Right renal pelvis (tissue), 4 donors: Measurements from ENCODE around the gene EZH2. TPM values are rescaled to one million over a fixed set of nuclear protein-coding genes. Genes with fewer than 3 reads are reported as not detected.

Source experiments
- DNase-seq, 4 donors: peaks; one replicate each; pipeline ENCODE4 v3.0.0-alpha.2; 2013; ENCODE audit warnings: low read depth in 4 of 4, low spot score in 3 of 4, missing footprints in 1 of 4
- polyA plus RNA-seq, 4 donors: library from polyadenylated mRNA; unstranded; fragments of 120-200 nt; gene quantifications; one replicate each; pipeline ENCODE4 v1.2.1, GENCODE V29; 2013; ENCODE audit not compliant: insufficient read length in 4 of 4

The EZH2 gene
- polyA plus RNA-seq: 10 to 100 TPM; 34.7 to 39.5 (median 37.6) TPM

- peak in 1 of 4 donors; percentile 10 for DNase-seq
These were observed at the start of gene EZH2 for GRCh38 chr7:148884049-148884298. TSS of gene EZH2 (minus strand) at chr7:148884291. CDS start at chr7:148847298, 36,993 bp downstream.

- no peak for DNase-seq
These were observed 47.4 kb upstream of the EZH2 start for GRCh38 chr7:148931470-148931869.

DNA sequence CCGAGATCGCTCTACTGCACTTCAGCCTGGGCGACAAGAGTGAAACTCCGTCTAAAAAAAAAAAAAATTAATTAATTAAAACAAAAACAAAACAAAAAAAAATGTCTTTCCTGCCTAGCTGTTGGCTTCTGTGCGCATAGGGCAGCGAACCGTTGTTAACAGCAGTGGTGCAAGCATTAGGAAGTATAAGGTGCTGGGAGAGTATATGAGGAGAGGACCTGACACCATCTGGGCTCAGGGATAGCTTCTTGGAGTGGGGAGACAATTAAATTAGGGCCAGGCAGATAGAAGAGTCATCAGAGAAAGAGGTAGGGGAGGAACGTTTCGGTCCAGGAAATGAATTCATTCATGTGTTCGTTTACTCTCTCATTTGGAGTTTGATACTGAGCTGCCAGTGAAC lies 46.2 kb upstream of the EZH2 start:
- DNase-seq: no peak

DNA sequence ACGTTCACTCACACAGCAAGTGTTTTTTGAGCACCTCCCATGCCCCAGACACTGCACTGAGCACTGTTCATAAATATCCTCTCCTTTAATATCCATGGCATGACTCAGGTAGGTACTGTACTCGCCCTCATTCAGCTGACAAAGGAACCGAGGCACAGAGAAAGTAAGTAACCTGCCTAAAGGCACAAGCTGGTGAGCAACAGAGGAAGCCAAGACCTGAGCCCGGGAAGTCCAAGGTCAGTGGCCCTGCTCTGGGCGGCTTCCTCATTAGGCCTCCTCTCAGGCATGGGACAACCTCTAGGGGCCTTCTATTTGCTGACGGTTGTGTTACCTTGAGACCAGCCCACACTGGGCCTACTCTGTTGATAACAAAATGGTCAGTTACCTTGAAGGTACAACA lies 45.1 kb upstream of the EZH2 start:
- DNase-seq: no peak

- DNase-seq: no peak
These were observed 43.3 kb upstream of the EZH2 start for GRCh38 chr7:148927123-148928045.

- no peak for DNase-seq
These were observed 41.7 kb upstream of the EZH2 start for GRCh38 chr7:148925836-148926235.

DNA sequence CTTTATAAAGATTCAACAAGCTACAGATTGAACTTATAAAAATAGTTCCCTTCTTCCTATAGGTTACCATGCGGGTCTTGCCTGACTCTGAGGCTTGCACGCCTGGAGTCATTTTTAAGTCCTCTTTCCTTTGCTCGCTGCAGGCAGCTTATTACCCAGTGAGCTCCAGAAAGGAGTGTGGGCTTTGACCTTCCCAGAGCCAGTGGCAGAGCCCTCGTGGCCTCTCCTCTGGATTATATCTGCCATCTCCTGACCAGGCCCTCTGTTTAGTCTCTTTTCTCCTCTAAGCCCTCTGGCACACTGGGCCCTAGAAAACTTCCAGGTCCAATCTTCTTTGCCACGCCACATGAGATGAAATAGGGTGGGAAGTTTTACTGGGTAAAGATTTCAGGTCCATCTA lies 39.9 kb upstream of the EZH2 start:
- DNase-seq: no peak

GRCh38 chr7:148921806-148922205 lies 37.7 kb upstream of the EZH2 start:
- DNase-seq: no peak

DNA sequence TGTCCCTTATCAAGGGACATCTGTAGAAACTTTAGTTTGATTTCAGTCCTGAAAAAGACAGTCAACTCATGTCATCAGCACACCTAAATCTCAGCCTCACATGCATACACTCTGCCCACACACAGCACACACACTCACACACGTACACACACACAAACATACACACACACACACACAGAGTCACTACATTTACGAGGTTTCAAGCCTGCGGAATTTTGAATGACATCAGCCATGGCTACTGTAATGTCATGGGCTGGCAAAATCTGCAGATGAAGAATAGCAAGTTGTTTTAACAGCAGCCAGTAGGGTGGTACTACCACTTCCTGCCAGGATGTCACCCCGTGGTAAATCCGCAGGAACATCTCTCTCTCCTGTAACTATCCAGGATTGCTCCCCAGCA lies 37.1 kb upstream of the EZH2 start:
- DNase-seq: no peak

DNA sequence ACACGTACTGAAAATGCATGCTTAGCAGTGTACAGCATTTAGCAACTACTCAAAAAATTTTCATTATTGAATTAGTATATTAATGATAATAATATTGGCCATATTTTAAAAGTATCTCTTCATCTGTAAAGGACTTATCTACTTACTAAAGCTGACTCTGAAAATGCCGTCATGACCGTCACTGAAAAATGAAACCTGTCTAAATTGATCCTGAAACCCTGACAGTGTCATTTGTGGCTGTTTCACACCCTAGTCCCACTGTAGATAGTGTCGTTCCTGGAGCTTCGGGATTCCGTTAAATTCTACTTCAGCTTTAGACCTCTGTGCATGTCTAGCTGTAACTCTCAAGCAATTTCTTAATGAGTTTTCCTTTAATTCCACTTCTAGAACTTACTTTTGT lies 35.8 kb upstream of the EZH2 start:
- DNase-seq: no peak

DNA sequence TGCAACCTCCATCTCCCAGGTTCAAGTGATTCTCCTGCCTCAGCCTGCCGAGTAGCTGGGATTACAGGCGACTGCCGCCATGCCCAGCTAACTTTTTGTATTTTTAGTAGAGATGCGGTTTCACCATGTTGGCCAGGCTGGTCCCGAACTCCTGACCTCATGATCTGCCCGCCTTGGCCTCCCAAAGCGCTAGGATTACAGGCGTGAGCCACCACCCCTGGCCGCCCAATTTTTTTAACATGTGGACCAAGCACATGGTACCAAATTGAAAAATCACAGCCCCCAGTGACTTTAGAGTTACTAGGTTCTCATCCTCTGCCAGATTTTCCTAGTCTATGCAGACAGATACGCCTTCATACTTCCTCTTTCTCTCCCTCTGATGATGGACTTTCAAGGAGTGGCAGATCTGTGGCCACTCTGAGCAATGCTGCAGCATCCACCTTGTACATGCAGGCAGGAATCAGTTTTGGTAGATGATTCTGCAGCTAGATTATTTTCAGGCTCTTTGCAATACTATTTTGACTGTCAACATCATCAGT lies 34.0 kb upstream of the EZH2 start:
- no peak for DNase-seq

DNA sequence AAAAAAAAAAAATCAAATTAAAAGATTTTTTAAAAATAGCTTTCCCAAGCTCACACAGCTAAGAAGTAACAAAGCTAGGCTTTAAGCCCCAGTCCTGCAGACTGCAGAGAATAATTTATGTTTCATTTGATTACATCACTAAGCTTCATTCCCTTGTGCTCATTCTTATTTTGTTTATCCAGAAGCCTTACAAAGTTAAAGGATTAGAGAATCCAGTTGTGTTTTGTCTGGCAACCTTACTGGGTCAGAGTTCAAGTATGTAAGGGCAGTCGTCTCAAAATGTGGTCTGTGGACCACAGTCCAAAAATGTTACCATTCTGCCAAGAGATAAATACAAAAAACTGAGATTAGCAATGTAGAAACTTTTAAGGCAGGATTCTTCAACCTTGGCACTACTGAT lies 32.1 kb upstream of the EZH2 start:
- peak in 3 of 4 donors; percentile 29 to 38 (median 35) for DNase-seq

DNA sequence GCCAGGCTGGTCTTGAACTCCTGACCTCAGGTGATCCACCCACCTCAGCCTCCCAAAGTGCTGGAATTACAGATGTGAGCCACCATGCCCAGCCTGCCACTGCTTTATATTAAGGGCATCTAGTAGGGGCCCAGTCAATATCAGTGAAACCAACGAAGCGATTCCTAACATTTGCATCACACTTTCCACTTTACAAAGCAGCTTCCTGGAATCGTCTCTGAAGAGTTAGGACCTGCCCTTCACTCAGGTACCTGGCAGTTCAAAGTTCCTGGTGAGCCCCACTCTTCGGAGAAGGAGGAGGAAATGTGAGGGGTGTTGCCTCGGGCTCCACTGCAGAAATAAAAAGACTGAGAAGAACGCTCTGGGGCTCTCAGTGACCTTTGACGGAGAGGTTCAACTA lies 31.1 kb upstream of the EZH2 start:
- no peak for DNase-seq

- DNase-seq: no peak
These were observed 30.2 kb upstream of the EZH2 start for GRCh38 chr7:148914208-148914777.

GRCh38 chr7:148912758-148913541 lies 28.9 kb upstream of the EZH2 start:
- no peak for DNase-seq

DNA sequence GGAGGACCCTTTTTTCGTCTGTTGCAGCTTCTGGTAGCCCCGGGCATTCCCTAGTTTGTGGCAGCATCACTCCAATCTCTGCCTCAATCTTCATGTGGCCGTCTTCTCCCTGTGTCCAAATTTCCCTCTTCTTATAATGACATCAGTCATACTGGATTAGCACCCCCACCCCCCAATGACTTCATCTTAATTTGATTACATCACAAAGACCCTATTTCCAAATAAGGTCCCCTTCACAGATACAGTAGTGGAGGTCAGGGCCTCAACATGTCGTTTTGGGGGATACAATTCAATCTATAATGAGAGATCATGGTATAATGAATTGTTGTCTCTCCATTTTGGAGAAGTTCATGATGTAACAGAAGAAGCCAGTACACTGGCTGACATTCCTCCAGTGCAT lies 28.1 kb upstream of the EZH2 start:
- DNase-seq: no peak

GRCh38 chr7:148911626-148912025 lies 27.5 kb upstream of the EZH2 start:
- DNase-seq: no peak

GRCh38 chr7:148909568-148909967 lies 25.5 kb upstream of the EZH2 start:
- no peak for DNase-seq

- no peak for DNase-seq
These were observed 22.8 kb upstream of the EZH2 start for GRCh38 chr7:148906707-148907498.

GRCh38 chr7:148905093-148905666 lies 21.1 kb upstream of the EZH2 start:
- DNase-seq: no peak
